K562 (cell line): Measurements from ENCODE around the gene TCTN3. TPM values are rescaled to one million over a fixed set of nuclear protein-coding genes. Genes with fewer than 3 reads are reported as not detected.
A peak's percentile ranks its signal among the peaks of the same experiment; 100 is the strongest.

Experiments
- ATAC-seq: fragments of 200-7000 bp; cut with Tn5 transposase; 3 replicates; pipeline ENCODE4 v1.9.1; 2020; ENCODE audit warnings: moderate library complexity
- BruUV-seq: library from RNA; stranded (reverse); fragments of 400-500 nt; replicated peaks from 2 replicates; lab custom pipeline; 2021; lab: Mats Ljungman, UMichigan
- CTCF ChIA-PET: fragments of 300-600 bp; formaldehyde crosslinking; extraction: SDS; loops from one replicate; lab custom pipeline; 2021; ENCODE audit warnings: low intra/inter-chr PET ratio; lab: Yijun Ruan, JAX
- POLR2A ChIA-PET: fragments of 300-600, 350-650 bp; sonication (Branson Sonifier 250); formaldehyde crosslinking; extraction: SDS; loops from one replicate; lab custom pipeline; 2021; ENCODE audit warnings: antibody characterized with exemption, inconsistent platforms; lab: Yijun Ruan, JAX
- DNase-seq, 4 experiments: peaks; one replicate each; pipeline versions ENCODE4 v3.0.0 to v3.0.0-alpha.2; 2011 to 2018; ENCODE audit warnings: low spot score in 3 of 4, mixed read lengths in 3 of 4; ENCODE audit errors: extremely low read depth in 1 of 4
- FAIRE-seq: peaks from 2 replicates; lab custom pipeline; 2011; peaks lifted over from hg19 to GRCh38; lab: Jason Lieb, UNC
- H2AFZ ChIP-seq: 2 replicates; pipeline ENCODE4 v1.6.0; 2011; ENCODE audit warnings: low read depth, low read length, control low read depth, inconsistent platforms
- H3K27ac ChIP-seq: fragments of 200-600 bp; 3 replicates; pipeline ENCODE4 v1.8.0; 2011; ENCODE audit warnings: low read depth, mild to moderate bottlenecking, control low read depth, inconsistent platforms, low read length, moderate library complexity, mixed read lengths; ENCODE audit errors: extremely low read depth
- H3K27me3 ChIP-seq, 2 experiments: fragments of 300-600 bp in 1 of 2; 2 replicates in 1 of 2; 3 replicates in 1 of 2; pipeline versions ENCODE4 v1.6.0 to v1.8.0; 2011; ENCODE audit warnings: inconsistent platforms in 2 of 2, low read length in 2 of 2, mild to moderate bottlenecking in 1 of 2, mixed read lengths in 1 of 2, moderate library complexity in 1 of 2; ENCODE audit not compliant: control insufficient read depth in 2 of 2, insufficient read depth in 2 of 2
- H3K36me3 ChIP-seq: fragments of 300-600 bp; 3 replicates; pipeline ENCODE4 v1.8.0; 2011; ENCODE audit warnings: mild to moderate bottlenecking, low read length, inconsistent platforms; ENCODE audit not compliant: control insufficient read depth, insufficient read depth
- H3K4me1 ChIP-seq, 2 experiments: fragments of 200-600 bp in 1 of 2; replicated peaks in 1 of 2; 2 replicates in 1 of 2; 3 replicates in 1 of 2; pipeline versions ENCODE4 v1.5.1 to v1.8.0; 2011; ENCODE audit warnings: inconsistent platforms in 2 of 2, low read length in 2 of 2, mild to moderate bottlenecking in 1 of 2, mixed read lengths in 1 of 2, moderate library complexity in 1 of 2; ENCODE audit not compliant: control insufficient read depth in 2 of 2, insufficient read depth in 2 of 2
- H3K4me2 ChIP-seq: 2 replicates; pipeline ENCODE4 v1.6.1; 2011; ENCODE audit warnings: low read length, control low read depth, inconsistent platforms, mixed read lengths; ENCODE audit not compliant: insufficient read depth
- H3K4me3 ChIP-seq: fragments of 200-600 bp; sonication (generic), shearing (Covaris generic); 2 replicates; pipeline ENCODE4 v1.5.1; 2016; ENCODE audit warnings: control low read depth, inconsistent platforms
- H3K79me2 ChIP-seq: fragments of 200-600 bp; 3 replicates; pipeline ENCODE4 v1.8.0; 2011; ENCODE audit warnings: low read length, inconsistent platforms; ENCODE audit not compliant: control insufficient read depth, insufficient read depth
- H3K9ac ChIP-seq, 2 experiments: 2 replicates each; pipeline versions ENCODE4 v1.6.0 to v1.6.1; 2011; ENCODE audit warnings: low read depth in 2 of 2, low read length in 2 of 2, control low read depth in 1 of 2, inconsistent platforms in 1 of 2, mild to moderate bottlenecking in 1 of 2, mixed read lengths in 1 of 2; ENCODE audit not compliant: insufficient read depth in 1 of 2
- H3K9me1 ChIP-seq: one replicate; pipeline ENCODE4 v1.6.0; 2011; ENCODE audit warnings: inconsistent platforms, mild to moderate bottlenecking, low read length, moderate library complexity; ENCODE audit not compliant: control insufficient read depth, insufficient read depth
- H3K9me3 ChIP-seq: replicated peaks from 2 replicates; pipeline ENCODE4 v1.5.1; 2011; ENCODE audit warnings: low read depth, low read length, inconsistent platforms; ENCODE audit not compliant: control insufficient read depth, insufficient read depth
- H4K20me1 ChIP-seq: replicated peaks from 2 replicates; pipeline ENCODE4 v1.6.1; 2011; ENCODE audit warnings: low read length, inconsistent platforms, mixed read lengths; ENCODE audit not compliant: control insufficient read depth, insufficient read depth
- BHLHE40 ChIP-seq: IDR thresholded peaks from 2 replicates; pipeline ENCODE4 v1.6.1; 2011; ENCODE audit warnings: low read length, improper control_type of control experiment
- C11orf30 ChIP-seq: fragments of 450-650 bp; IDR thresholded peaks from 2 replicates; pipeline ENCODE4 v1.6.1; 2016; ENCODE audit warnings: low read depth, mild to moderate bottlenecking
- CBX2 ChIP-seq: fragments of 200-600 bp; sonication (generic); IDR thresholded peaks from one replicate; pipeline ENCODE4 v1.6.1; 2012; ENCODE audit warnings: mild to moderate bottlenecking, low read length, inconsistent platforms; ENCODE audit not compliant: insufficient read depth, poor library complexity, severe bottlenecking
- CCAR2 ChIP-seq: fragments of 200-400 bp; formaldehyde crosslinking; IDR thresholded peaks from 2 replicates; pipeline ENCODE4 v1.6.1; 2017; ENCODE audit warnings: mild to moderate bottlenecking, low read depth, low read length
- CEBPB ChIP-seq: fragments of 450-650 bp; IDR thresholded peaks from 2 replicates; pipeline ENCODE4 v1.6.1; 2016; ENCODE audit warnings: missing genetic modification characterization, missing compliant biosample characterization
- CGGBP1 ChIP-seq: fragments of 250-450 bp; sonication (Bioruptor Pico); IDR thresholded peaks from 2 replicates; pipeline ENCODE4 v1.9.0; 2021; ENCODE audit warnings: mild to moderate bottlenecking
- CREM ChIP-seq: IDR thresholded peaks from 2 replicates; pipeline ENCODE4 v1.6.1; 2014; ENCODE audit warnings: antibody characterized with exemption, low read depth
- KDM4B ChIP-seq, 2 experiments: fragments of 450-650 bp in 1 of 2; sonication (generic) in 1 of 2; IDR thresholded peaks; 2 replicates each; pipeline ENCODE4 v1.6.1; 2016 to 2017; ENCODE audit warnings: borderline replicate concordance in 2 of 2, antibody characterized with exemption in 1 of 2, low read depth in 1 of 2, mild to moderate bottlenecking in 1 of 2
- RBM15 ChIP-seq: fragments of 200-400 bp; formaldehyde crosslinking; IDR thresholded peaks from 2 replicates; pipeline ENCODE4 v1.6.1; 2018; ENCODE audit warnings: mild to moderate bottlenecking, low read length, moderate library complexity; ENCODE audit not compliant: insufficient read depth
- SMAD3 ChIP-seq: fragments of 450-650 bp; formaldehyde crosslinking; conservative IDR thresholded peaks from 2 replicates; pipeline ENCODE4 v1.4.0; 2020; ENCODE audit warnings: mild to moderate bottlenecking
- SNAPC5 ChIP-seq: fragments of 250-450 bp; sonication (Bioruptor Pico); IDR thresholded peaks from 2 replicates; pipeline ENCODE4 v1.8.0; 2021; ENCODE audit warnings: moderate library complexity, mild to moderate bottlenecking, inconsistent platforms
- TCF7 ChIP-seq: sonication (generic); IDR thresholded peaks from 2 replicates; pipeline ENCODE4 v1.6.1; 2016; ENCODE audit warnings: antibody characterized with exemption, borderline replicate concordance
- ZNF395 ChIP-seq: fragments of 200-800 bp; sonication (Bioruptor generic); IDR thresholded peaks from 2 replicates; pipeline ENCODE4 v1.6.1; 2017; ENCODE audit warnings: missing genetic modification characterization, missing compliant biosample characterization
- ZNF57 ChIP-seq: fragments of 450-650 bp; formaldehyde crosslinking; IDR thresholded peaks from 2 replicates; pipeline ENCODE4 v1.4.0; 2020; ENCODE audit warnings: mild to moderate bottlenecking, moderate library complexity
- ZNF766 ChIP-seq: fragments of 200-800 bp; sonication (Bioruptor generic); conservative IDR thresholded peaks from 2 replicates; pipeline ENCODE4 v1.6.1; 2016; ENCODE audit warnings: missing genetic modification characterization, missing compliant biosample characterization
- WGBS: fragments of 100-300 bp; shearing (Covaris generic); methylation state at CpG from one replicate; pipeline ENCODE4 v1.1.6; 2016; ENCODE audit warnings: low coverage, mixed read lengths; ENCODE audit not compliant: insufficient coverage; ENCODE audit errors: missing lambda C conversion rate; 5-methylcytosine and 5-hydroxymethylcytosine counted together
- in situ Hi-C: fragments of 300-500 bp; cut with MboI; formaldehyde crosslinking; loops from 4 replicates; pipeline ENCODE4 v1.15.0; 2018; ENCODE audit warnings: inconsistent platforms, mixed read lengths
- intact Hi-C: fragments of 100-400 bp; cut with micrococcal nuclease; formaldehyde crosslinking; loops from 2 replicates; pipeline ENCODE4 v1.14.2; 2022
- polyA plus RNA-seq, 8 experiments: library from polyadenylated mRNA; depleted of rRNA in 4 of 8; stranded (reverse) in 5 of 8; unstranded in 3 of 8; fragments of >200 nt; fragmentation: Nextera tagmentation in 2 of 8; fragmentation: Illumina TruSeq in 1 of 8; extraction: Ambion mirVana in 2 of 8; extraction: Trizol in 1 of 8; gene quantifications; 2 replicates each; pipeline versions ENCODE4 v1.2.1 to v1.2.3, GENCODE V29; 2011 to 2014; ENCODE audit warnings: inconsistent platforms in 1 of 8, missing spikeins in 1 of 8
- total RNA-seq, 7 experiments: library from RNA; depleted of rRNA in 6 of 7; stranded (reverse); fragments of >200 nt in 6 of 7; fragmentation: Illumina TruSeq in 2 of 7; extraction: Trizol in 2 of 7; gene quantifications; 2 replicates each; pipeline versions ENCODE4 v1.2.1 to v1.2.3, GENCODE V29; 2011 to 2021; ENCODE audit warnings: low replicate concordance in 1 of 7
- TF ChIP-seq, protein P1 (sequence below): sonication (generic); formaldehyde crosslinking; IDR thresholded peaks from 2 replicates; pipeline ENCODE4 v1.4.0; 2020; ENCODE audit warnings: mild to moderate bottlenecking, missing genetic modification reagents

Gene TCTN3
- total and polyA plus RNA-seq, 9 of the 15 experiments (the other 6 are each of a cell fraction or from before 2014, with no cell fraction given) = 10.4 to 25.8 (median 16.3) TPM

GRCh38 chr10:95656291-95657164 lies 37.2 kb downstream of the TCTN3 start, which contains the start of gene ALDH18A1:
TSS of gene ALDH18A1 (minus strand) at chr10:95656711. CDS start at chr10:95653377, 3,334 bp downstream.
- POLR2A ChIA-PET = interaction anchor here (0.5 to 0.7 kb wide), 2 partner anchors 16 to 100 kb away, joined by 3 read pairs; no protein-coding TSS in a partner anchor
- peak within 1 kb of the TSS; percentile 80 for H3K27ac ChIP-seq
- peak; percentile 97 for ATAC-seq
- TF ChIP-seq TCF7 (no peak), SMAD3 (no peak), CBX2 (no peak), CGGBP1 (CRISPR knock-in tag) (no peak), CCAR2 (no peak), ZNF57 (CRISPR knock-in tag) (no peak), SNAPC5 (CRISPR knock-in tag) (no peak), ZNF395 (no peak), BHLHE40 (no peak), CREM (0 out of 2 replicates have a peak, but pooled peaks have one; percentile 44), ZNF766 (CRISPR knock-in tag) (no peak), C11orf30 (no peak), CEBPB (tag) (no peak), KDM4B (IDR thresholded peaks at IDR 0.05; ENCODE audit: borderline replicate concordance in 2 of 2, low read depth in 1 of 2) (no peak), RBM15 (no peak)
- TF ChIP-seq, protein P1, sequence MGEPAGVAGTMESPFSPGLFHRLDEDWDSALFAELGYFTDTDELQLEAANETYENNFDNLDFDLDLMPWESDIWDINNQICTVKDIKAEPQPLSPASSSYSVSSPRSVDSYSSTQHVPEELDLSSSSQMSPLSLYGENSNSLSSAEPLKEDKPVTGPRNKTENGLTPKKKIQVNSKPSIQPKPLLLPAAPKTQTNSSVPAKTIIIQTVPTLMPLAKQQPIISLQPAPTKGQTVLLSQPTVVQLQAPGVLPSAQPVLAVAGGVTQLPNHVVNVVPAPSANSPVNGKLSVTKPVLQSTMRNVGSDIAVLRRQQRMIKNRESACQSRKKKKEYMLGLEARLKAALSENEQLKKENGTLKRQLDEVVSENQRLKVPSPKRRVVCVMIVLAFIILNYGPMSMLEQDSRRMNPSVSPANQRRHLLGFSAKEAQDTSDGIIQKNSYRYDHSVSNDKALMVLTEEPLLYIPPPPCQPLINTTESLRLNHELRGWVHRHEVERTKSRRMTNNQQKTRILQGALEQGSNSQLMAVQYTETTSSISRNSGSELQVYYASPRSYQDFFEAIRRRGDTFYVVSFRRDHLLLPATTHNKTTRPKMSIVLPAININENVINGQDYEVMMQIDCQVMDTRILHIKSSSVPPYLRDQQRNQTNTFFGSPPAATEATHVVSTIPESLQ (CRISPR knock-in tag) = no peak

More at GRCh38 chr10:95656291-95657164, 37.2 kb downstream of the TCTN3 start, which contains the start of gene ALDH18A1:
- H3K36me3 ChIP-seq = peaks cover 21% of the 10 kb centered on the region
- peak within 1 kb of the TSS; percentile 94 for H3K4me2 ChIP-seq
- in situ Hi-C loops (no loop called here), intact Hi-C loops (no loop called here)
- CTCF ChIA-PET = no interaction called here
- H3K27me3 ChIP-seq = no peaks in the 10 kb centered on the region
- under 1% methylated on average over 47 of the region's 83 CpGs for WGBS
- H3K4me3 ChIP-seq = peak within 1 kb of the TSS; percentile 77
- FAIRE-seq (peak; percentile 74), DNase-seq (peak; percentile 89 to 92 (median 90))
- H3K9me1 ChIP-seq = no peaks in the 10 kb centered on the region
- H4K20me1 ChIP-seq = no peaks in the 10 kb centered on the region
- peak within 1 kb of the TSS; percentile 84 to 96 for H3K9ac ChIP-seq
- peaks cover 2 to 12% of the 10 kb centered on the region in 2 experiments; a peak in 3 of 5 replicates for H3K4me1 ChIP-seq
- peaks cover 23% of the 10 kb centered on the region for H3K79me2 ChIP-seq
- peaks cover 4% of the 10 kb centered on the region; the same call in 1 of the 2 replicates for H3K9me3 ChIP-seq
- no TSS peak for BruUV-seq
- H2AFZ ChIP-seq = peak within 1 kb of the TSS; percentile 95
